SK-N-SH treated with all-trans-retinoic acid at 6 μM for 48 hours (cell line): ENCODE results near the gene MRPL30.
A peak's percentile ranks its signal among the peaks of the same experiment; 100 is the strongest.

Source experiments
- ATAC-seq: fragments of 200-7000 bp; cut with Tn5 transposase; 3 replicates; pipeline ENCODE4 v1.9.1; 2020; ENCODE audit warnings: mild to moderate bottlenecking, moderate library complexity
- ARNTL ChIP-seq: fragments of 450-650 bp; formaldehyde crosslinking; IDR thresholded peaks from 2 replicates; pipeline ENCODE4 v1.5.0; 2020; ENCODE audit warnings: low read depth, mild to moderate bottlenecking, moderate library complexity, borderline replicate concordance
- BACH2 ChIP-seq: fragments of 250-450 bp; sonication (Bioruptor Pico); IDR thresholded peaks from 2 replicates; pipeline ENCODE4 v1.9.0; 2021; ENCODE audit warnings: mild to moderate bottlenecking, borderline replicate concordance
- CSDC2 ChIP-seq: fragments of 250-450 bp; sonication (Bioruptor Pico); IDR thresholded peaks from 2 replicates; pipeline ENCODE4 v1.5.0; 2020; ENCODE audit warnings: mild to moderate bottlenecking, moderate library complexity
- ESRRG ChIP-seq: fragments of 250-450 bp; sonication (Bioruptor Pico); IDR thresholded peaks from 2 replicates; pipeline ENCODE4 v1.6.1; 2021; ENCODE audit warnings: mild to moderate bottlenecking
- GLIS3 ChIP-seq: fragments of 250-450 bp; sonication (Bioruptor Pico); IDR thresholded peaks from 2 replicates; pipeline ENCODE4 v1.5.0; 2020; ENCODE audit warnings: mild to moderate bottlenecking, moderate library complexity
- ISL1 ChIP-seq: fragments of 250-450 bp; sonication (Bioruptor Pico); IDR thresholded peaks from 2 replicates; pipeline ENCODE4 v2.1.2; 2022; ENCODE audit warnings: mild to moderate bottlenecking, moderate library complexity
- OSR1 ChIP-seq: fragments of 250-450 bp; sonication (Bioruptor Pico); IDR thresholded peaks from 2 replicates; pipeline ENCODE4 v1.8.0; 2022; ENCODE audit warnings: moderate library complexity, mild to moderate bottlenecking, inconsistent platforms
- PPARA ChIP-seq: fragments of 250-450 bp; sonication (Bioruptor Pico); IDR thresholded peaks from 2 replicates; pipeline ENCODE4 v1.5.0; 2020; ENCODE audit warnings: mild to moderate bottlenecking, borderline replicate concordance
- RARB ChIP-seq: fragments of 250-450 bp; sonication (Bioruptor Pico); IDR thresholded peaks from 2 replicates; pipeline ENCODE4 v1.8.0; 2021; ENCODE audit warnings: mild to moderate bottlenecking, moderate library complexity
- SNAI2 ChIP-seq: fragments of 250-450 bp; sonication (Bioruptor Pico); IDR thresholded peaks from 2 replicates; pipeline ENCODE4 v1.5.0; 2020; ENCODE audit warnings: mild to moderate bottlenecking, moderate library complexity
- TCF4 ChIP-seq: fragments of 250-450 bp; sonication (Bioruptor Pico); IDR thresholded peaks from 2 replicates; pipeline ENCODE4 v1.8.0; 2021; ENCODE audit warnings: mild to moderate bottlenecking, moderate library complexity, borderline replicate concordance
- ZC3H10 ChIP-seq: fragments of 250-450 bp; sonication (Bioruptor Pico); IDR thresholded peaks from 2 replicates; pipeline ENCODE4 v1.5.1; 2021; ENCODE audit warnings: mild to moderate bottlenecking, moderate library complexity
- ZNF70 ChIP-seq: fragments of 450-650 bp; formaldehyde crosslinking; IDR thresholded peaks from 2 replicates; pipeline ENCODE4 v1.5.0; 2020; ENCODE audit warnings: mild to moderate bottlenecking, moderate library complexity
- ZNF8 ChIP-seq: fragments of 450-650 bp; formaldehyde crosslinking; IDR thresholded peaks from 2 replicates; pipeline ENCODE4 v1.5.0; 2020; ENCODE audit warnings: mild to moderate bottlenecking, moderate library complexity
- TF ChIP-seq, protein P1 (sequence below): fragments of 250-450 bp; sonication (Bioruptor Pico); IDR thresholded peaks from 2 replicates; pipeline ENCODE4 v1.8.0; 2021; ENCODE audit warnings: low read depth, mild to moderate bottlenecking, moderate library complexity, borderline replicate concordance
- TF ChIP-seq, protein P2 (sequence below): fragments of 250-450 bp; sonication (Bioruptor Pico); IDR thresholded peaks from 2 replicates; pipeline ENCODE4 v1.5.0; 2020; ENCODE audit warnings: mild to moderate bottlenecking, moderate library complexity
- TF ChIP-seq, protein P3 (sequence below): fragments of 250-450 bp; sonication (Bioruptor Pico); IDR thresholded peaks from 2 replicates; pipeline ENCODE4 v1.5.1; 2021; ENCODE audit warnings: mild to moderate bottlenecking, moderate library complexity
- TF ChIP-seq, protein P4 (sequence below): fragments of 250-450 bp; sonication (Bioruptor Pico); IDR thresholded peaks from 2 replicates; pipeline ENCODE4 v1.8.0; 2020; ENCODE audit warnings: mild to moderate bottlenecking, moderate library complexity, borderline replicate concordance
- TF ChIP-seq, protein P5 (sequence below): fragments of 250-450 bp; sonication (Bioruptor Pico); IDR thresholded peaks from 2 replicates; pipeline ENCODE4 v1.5.1; 2020; ENCODE audit warnings: low read depth, mild to moderate bottlenecking, moderate library complexity

MRPL30 gene

DNA sequence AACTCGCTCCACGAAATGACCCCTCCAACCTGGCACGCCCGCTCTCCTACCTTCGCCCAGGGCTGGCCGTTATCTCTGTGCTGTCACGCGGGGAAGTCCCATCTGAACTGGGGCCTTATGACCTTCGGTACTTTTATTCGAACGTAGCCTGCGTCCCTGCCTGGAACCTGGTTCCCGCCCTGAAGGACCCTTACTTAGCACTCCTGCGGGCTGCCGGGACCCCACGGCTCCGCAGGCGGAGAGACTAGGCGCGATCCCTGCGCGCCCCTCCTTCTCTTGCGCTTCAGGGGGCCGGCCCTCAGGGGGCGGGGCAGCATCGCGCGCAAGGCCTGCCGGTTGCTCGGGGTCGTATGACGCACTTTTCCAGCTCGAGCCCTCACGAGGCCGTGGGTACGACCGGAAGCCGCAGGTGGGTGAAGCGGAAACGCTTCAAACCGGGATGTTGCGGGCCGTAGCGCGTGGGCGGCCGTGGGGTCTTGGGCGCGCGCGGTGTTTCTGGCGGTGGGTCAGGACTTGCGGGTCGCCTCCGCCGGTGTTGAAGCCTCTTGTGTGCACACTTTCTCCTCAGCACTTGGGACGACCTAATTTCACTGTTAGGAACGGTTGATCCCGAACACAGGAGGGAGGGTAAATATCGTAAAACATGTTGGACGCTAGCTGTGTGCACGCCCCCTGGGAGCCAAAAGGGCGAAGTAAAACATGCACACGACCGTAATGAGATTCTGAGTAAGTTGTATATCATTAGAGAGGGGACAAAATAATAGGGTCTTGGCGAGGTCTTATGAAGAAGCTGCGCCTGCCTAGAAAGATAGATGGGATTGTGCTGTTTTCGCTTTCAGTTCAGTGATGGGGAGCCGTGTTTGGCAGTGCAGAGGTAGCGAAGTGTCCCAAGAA is 26.1 kb upstream of the MRPL30 start, which contains the start of the genes LIPT1 and TSGA10:
Gene LIPT1, plus strand, starts transcription at position 325 of the 894 bp plus-strand sequence. CDS start 6,991 bp downstream, outside the sequence.
Gene TSGA10, minus strand, starts transcription at position 300 of the 894 bp plus-strand sequence. CDS start 45,503 bp downstream, outside the sequence.
- TF ChIP-seq, protein P1, sequence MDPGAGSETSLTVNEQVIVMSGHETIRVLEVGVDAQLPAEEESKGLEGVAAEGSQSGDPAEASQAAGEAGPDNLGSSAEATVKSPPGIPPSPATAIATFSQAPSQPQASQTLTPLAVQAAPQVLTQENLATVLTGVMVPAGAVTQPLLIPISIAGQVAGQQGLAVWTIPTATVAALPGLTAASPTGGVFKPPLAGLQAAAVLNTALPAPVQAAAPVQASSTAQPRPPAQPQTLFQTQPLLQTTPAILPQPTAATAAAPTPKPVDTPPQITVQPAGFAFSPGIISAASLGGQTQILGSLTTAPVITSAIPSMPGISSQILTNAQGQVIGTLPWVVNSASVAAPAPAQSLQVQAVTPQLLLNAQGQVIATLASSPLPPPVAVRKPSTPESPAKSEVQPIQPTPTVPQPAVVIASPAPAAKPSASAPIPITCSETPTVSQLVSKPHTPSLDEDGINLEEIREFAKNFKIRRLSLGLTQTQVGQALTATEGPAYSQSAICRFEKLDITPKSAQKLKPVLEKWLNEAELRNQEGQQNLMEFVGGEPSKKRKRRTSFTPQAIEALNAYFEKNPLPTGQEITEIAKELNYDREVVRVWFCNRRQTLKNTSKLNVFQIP (CRISPR knock-in tag) = no peak
- TF ChIP-seq ZC3H10 (CRISPR knock-in tag) = no peak
- no peak for TF ChIP-seq ISL1
- no peak for TF ChIP-seq OSR1 (CRISPR knock-in tag)
- TF ChIP-seq RARB (CRISPR knock-in tag) = no peak
- TF ChIP-seq BACH2 (CRISPR knock-in tag) = no peak
- TF ChIP-seq, protein P2, sequence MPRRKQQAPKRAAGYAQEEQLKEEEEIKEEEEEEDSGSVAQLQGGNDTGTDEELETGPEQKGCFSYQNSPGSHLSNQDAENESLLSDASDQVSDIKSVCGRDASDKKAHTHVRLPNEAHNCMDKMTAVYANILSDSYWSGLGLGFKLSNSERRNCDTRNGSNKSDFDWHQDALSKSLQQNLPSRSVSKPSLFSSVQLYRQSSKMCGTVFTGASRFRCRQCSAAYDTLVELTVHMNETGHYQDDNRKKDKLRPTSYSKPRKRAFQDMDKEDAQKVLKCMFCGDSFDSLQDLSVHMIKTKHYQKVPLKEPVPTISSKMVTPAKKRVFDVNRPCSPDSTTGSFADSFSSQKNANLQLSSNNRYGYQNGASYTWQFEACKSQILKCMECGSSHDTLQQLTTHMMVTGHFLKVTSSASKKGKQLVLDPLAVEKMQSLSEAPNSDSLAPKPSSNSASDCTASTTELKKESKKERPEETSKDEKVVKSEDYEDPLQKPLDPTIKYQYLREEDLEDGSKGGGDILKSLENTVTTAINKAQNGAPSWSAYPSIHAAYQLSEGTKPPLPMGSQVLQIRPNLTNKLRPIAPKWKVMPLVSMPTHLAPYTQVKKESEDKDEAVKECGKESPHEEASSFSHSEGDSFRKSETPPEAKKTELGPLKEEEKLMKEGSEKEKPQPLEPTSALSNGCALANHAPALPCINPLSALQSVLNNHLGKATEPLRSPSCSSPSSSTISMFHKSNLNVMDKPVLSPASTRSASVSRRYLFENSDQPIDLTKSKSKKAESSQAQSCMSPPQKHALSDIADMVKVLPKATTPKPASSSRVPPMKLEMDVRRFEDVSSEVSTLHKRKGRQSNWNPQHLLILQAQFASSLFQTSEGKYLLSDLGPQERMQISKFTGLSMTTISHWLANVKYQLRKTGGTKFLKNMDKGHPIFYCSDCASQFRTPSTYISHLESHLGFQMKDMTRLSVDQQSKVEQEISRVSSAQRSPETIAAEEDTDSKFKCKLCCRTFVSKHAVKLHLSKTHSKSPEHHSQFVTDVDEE (CRISPR knock-in tag) = no peak
- no peak for TF ChIP-seq CSDC2
- TF ChIP-seq ZNF8 = no peak
- TF ChIP-seq SNAI2 (CRISPR knock-in tag) = no peak
- TF ChIP-seq, protein P3, sequence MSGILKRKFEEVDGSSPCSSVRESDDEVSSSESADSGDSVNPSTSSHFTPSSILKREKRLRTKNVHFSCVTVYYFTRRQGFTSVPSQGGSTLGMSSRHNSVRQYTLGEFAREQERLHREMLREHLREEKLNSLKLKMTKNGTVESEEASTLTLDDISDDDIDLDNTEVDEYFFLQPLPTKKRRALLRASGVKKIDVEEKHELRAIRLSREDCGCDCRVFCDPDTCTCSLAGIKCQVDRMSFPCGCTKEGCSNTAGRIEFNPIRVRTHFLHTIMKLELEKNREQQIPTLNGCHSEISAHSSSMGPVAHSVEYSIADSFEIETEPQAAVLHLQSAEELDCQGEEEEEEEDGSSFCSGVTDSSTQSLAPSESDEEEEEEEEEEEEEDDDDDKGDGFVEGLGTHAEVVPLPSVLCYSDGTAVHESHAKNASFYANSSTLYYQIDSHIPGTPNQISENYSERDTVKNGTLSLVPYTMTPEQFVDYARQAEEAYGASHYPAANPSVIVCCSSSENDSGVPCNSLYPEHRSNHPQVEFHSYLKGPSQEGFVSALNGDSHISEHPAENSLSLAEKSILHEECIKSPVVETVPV = no peak
- TF ChIP-seq, all 23 proteins: peak for 0
- ATAC-seq = peak; percentile 98

GRCh38 chr2:99156891-99157290 is 24.1 kb upstream of the MRPL30 start:
- TF ChIP-seq OSR1 (CRISPR knock-in tag) (no peak), PPARA (no peak), RARB (CRISPR knock-in tag) (no peak), GLIS3 (CRISPR knock-in tag) (no peak), ZNF8 (no peak), ESRRG (no peak)
- TF ChIP-seq, protein P4, sequence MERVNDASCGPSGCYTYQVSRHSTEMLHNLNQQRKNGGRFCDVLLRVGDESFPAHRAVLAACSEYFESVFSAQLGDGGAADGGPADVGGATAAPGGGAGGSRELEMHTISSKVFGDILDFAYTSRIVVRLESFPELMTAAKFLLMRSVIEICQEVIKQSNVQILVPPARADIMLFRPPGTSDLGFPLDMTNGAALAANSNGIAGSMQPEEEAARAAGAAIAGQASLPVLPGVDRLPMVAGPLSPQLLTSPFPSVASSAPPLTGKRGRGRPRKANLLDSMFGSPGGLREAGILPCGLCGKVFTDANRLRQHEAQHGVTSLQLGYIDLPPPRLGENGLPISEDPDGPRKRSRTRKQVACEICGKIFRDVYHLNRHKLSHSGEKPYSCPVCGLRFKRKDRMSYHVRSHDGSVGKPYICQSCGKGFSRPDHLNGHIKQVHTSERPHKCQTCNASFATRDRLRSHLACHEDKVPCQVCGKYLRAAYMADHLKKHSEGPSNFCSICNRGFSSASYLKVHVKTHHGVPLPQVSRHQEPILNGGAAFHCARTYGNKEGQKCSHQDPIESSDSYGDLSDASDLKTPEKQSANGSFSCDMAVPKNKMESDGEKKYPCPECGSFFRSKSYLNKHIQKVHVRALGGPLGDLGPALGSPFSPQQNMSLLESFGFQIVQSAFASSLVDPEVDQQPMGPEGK (CRISPR knock-in tag) = no peak
- TF ChIP-seq, protein P3 = no peak
- TF ChIP-seq, protein P5, sequence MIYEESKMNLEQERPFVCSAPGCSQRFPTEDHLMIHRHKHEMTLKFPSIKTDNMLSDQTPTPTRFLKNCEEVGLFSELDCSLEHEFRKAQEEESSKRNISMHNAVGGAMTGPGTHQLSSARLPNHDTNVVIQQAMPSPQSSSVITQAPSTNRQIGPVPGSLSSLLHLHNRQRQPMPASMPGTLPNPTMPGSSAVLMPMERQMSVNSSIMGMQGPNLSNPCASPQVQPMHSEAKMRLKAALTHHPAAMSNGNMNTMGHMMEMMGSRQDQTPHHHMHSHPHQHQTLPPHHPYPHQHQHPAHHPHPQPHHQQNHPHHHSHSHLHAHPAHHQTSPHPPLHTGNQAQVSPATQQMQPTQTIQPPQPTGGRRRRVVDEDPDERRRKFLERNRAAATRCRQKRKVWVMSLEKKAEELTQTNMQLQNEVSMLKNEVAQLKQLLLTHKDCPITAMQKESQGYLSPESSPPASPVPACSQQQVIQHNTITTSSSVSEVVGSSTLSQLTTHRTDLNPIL (CRISPR knock-in tag) = no peak
- ATAC-seq = no peak

GRCh38 chr2:99158599-99158998 is 22.4 kb upstream of the MRPL30 start:
- no peak for ATAC-seq
- TF ChIP-seq ZNF70 (no peak), GLIS3 (CRISPR knock-in tag) (no peak), TCF4 (CRISPR knock-in tag) (no peak), ISL1 (no peak), ARNTL (no peak)
- TF ChIP-seq, protein P1 (CRISPR knock-in tag) = no peak
- TF ChIP-seq, protein P5 (CRISPR knock-in tag) = no peak
- TF ChIP-seq, protein P3 = no peak
